Measurements from ENCODE around the gene TRPM8.
A peak's percentile ranks its signal among the peaks of the same experiment; 100 is the strongest.
"Not testable (repeated sequence)": the region's sequence is repeated elsewhere in the genome, so short reads cannot be mapped to it uniquely, and the experiment has no call there.

Gene TRPM8

DNA sequence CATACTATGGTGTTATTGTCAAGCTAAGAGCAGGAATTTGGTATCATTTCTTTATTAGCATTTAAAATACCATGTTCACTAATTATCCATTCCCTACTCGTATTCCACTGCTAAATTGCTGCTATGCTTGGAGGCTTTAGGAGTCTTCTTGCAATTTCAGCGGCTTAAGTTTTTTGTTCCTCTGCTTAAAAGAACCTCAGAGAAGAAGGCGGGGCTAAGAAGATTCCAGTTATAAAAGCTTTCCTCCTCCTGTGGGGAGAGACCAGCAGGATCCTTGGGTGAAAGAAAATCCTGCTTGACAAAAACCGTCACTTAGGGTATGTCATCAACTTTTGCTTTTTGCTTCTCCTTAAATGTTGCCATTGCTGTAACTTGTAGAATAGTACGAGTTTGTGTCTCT lies at the start of gene TRPM8:
TRPM8 (plus strand) TSS at position 258 of the 400 bp plus-strand sequence. CDS start 9,165 bp downstream, outside the sequence.
- Histone ChIP-seq H3K9me3 (ENCODE audit: low read depth, low read length) (no peaks in the 10 kb centered on the region), H3K36me3 (ENCODE audit: insufficient read depth, low read length) (no peaks in the 10 kb centered on the region), H3K4me3 (peak within 1 kb of the TSS; percentile 72), H3K27ac (peak within 1 kb of the TSS; percentile 62), H3K9ac (ENCODE audit: insufficient read length) (peak within 1 kb of the TSS; percentile 61)
- TF ChIP-seq FOXP2 (optimal IDR thresholded peaks at IDR 0.05; ENCODE audit: control extremely low read depth, extremely low read length, insufficient read depth) (no peak), EZH2 (IDR thresholded peaks at IDR 0.05) (no peak), POLR2AphosphoS5 (IDR thresholded peaks at IDR 0.05; ENCODE audit: borderline replicate concordance, low read depth, low read length) (no peak)
- DNase-seq (ENCODE audit: low read depth, low spot score): no peak

DNA sequence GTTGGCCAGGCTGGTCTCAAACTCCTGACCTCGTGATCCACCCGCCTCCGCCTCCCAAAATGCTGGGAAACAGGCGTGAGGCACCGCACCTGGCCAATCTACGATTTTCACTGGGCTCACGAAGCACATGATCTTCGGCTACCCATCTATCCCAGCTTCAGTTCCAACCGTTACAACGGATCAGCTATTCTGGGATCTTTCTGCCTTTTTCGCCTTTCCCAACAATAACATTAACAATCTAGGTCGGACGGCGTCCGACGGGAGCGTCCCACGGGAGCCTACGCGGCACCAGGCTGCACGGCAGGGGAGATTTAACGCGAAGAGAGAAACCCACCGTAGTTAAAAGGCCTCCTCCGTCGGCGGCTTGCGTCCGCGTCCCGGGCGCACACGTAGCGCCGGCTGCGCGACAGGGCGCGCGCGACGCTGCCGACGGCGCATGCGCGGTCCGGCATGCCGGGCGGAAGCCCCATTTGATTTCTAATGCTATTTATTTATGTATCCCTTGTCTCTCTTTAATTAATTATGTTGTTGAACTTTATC lies 49.1 kb upstream of the TRPM8 start, which contains the start of gene MSL3B:
MSL3B (minus strand) TSS at position 394 of the 540 bp plus-strand sequence.
- Histone ChIP-seq H3K9me3 (ENCODE audit: low read depth, low read length) (peaks cover 4% of the 10 kb centered on the region; the same call in 1 of the 2 replicates), H3K36me3 (ENCODE audit: insufficient read depth, low read length) (no peaks in the 10 kb centered on the region), H3K27ac (no peak within 1 kb of the TSS), H3K9ac (ENCODE audit: insufficient read length) (no peak within 1 kb of the TSS), H3K4me3 (no peak within 1 kb of the TSS)
- no peak for DNase-seq (ENCODE audit: low read depth, low spot score)
- TF ChIP-seq FOXP2 (optimal IDR thresholded peaks at IDR 0.05; ENCODE audit: control extremely low read depth, extremely low read length, insufficient read depth) (no peak), EZH2 (IDR thresholded peaks at IDR 0.05) (no peak), POLR2AphosphoS5 (IDR thresholded peaks at IDR 0.05; ENCODE audit: borderline replicate concordance, low read depth, low read length) (no peak)

DNA sequence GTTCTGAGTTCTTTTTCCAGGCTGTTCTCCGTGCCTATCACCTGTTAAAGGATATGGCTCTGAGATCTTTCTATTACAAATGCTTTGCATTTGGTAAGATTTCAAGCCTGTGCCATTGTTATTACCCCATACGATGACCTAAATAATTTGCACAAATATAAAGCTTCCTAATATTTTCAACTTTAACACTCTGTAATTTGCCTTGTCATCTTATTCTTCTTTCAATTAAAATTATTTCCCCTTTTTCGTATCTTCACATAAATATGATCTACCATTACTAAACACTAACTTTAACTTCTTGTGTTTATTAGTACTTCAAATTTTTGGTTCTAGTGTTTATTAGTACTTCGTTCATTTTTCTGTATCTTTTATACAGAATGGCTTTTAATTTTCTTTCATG lies 45.7 kb upstream of the TRPM8 start:
- no peak overlapping the region for H3K4me3 ChIP-seq
- H3K9ac ChIP-seq (ENCODE audit: insufficient read length): no peak overlapping the region
- no peak overlapping the region for H3K27ac ChIP-seq
- TF ChIP-seq EZH2 (IDR thresholded peaks at IDR 0.05): no peak
- TF ChIP-seq FOXP2 (optimal IDR thresholded peaks at IDR 0.05; ENCODE audit: control extremely low read depth, extremely low read length, insufficient read depth): no peak
- no peak for TF ChIP-seq POLR2AphosphoS5 (IDR thresholded peaks at IDR 0.05; ENCODE audit: borderline replicate concordance, low read depth, low read length)
- peaks cover 4% of the 10 kb centered on the region; the same call in 1 of the 2 replicates for H3K9me3 ChIP-seq (ENCODE audit: low read depth, low read length)
- H3K36me3 ChIP-seq (ENCODE audit: insufficient read depth, low read length): no peaks in the 10 kb centered on the region
- no peak for DNase-seq (ENCODE audit: low read depth, low spot score)

DNA sequence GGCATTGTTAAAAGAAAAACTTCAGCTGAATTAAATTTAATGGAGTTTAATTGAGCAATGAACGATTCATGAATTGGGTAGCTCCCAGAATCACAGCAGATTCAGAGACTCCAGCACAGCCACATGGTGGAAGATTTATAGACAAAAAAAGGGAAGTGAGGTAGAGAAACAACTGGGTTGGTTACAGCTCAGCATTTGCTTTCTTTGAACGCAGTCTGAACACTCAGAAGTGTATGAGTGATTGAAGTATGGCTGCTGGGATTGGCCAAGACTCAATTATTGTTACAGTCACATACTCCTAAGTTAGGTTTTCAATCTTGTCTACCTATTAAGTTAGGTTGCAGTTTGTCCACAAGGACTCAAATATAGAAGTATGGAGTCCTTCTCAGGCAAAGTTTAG lies 45.0 kb upstream of the TRPM8 start:
- not testable (repeated sequence) for H3K9me3 ChIP-seq (ENCODE audit: low read depth, low read length); H3K27ac ChIP-seq; DNase-seq (ENCODE audit: low read depth, low spot score); H3K4me3 ChIP-seq; H3K9ac ChIP-seq (ENCODE audit: insufficient read length); H3K36me3 ChIP-seq (ENCODE audit: insufficient read depth, low read length)

DNA sequence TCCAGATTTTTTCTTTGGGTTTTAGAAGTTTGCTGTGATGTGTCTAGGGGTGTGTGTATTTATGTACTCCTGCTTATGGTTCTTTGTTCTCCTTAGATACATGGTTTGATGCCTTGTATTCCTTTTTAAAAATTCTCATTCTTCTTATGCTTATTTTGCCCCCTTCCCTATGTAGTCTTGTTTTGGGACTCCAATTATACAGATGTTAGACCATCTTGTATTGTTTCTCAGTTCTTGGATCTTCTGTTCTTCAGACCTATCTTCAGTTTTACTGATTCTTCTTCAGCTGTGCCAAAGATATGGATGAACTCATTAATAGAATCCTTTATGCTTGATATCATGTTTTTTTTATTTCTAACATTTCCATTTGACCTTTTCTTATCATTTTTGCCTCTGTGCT lies 34.8 kb upstream of the TRPM8 start:
- no peak for DNase-seq (ENCODE audit: low read depth, low spot score)
- H3K9ac ChIP-seq (ENCODE audit: insufficient read length): no peak overlapping the region
- TF ChIP-seq EZH2 (IDR thresholded peaks at IDR 0.05) (no peak), POLR2AphosphoS5 (IDR thresholded peaks at IDR 0.05; ENCODE audit: borderline replicate concordance, low read depth, low read length) (no peak), FOXP2 (optimal IDR thresholded peaks at IDR 0.05; ENCODE audit: control extremely low read depth, extremely low read length, insufficient read depth) (no peak)
- H3K36me3 ChIP-seq (ENCODE audit: insufficient read depth, low read length): no peaks in the 10 kb centered on the region
- no peak overlapping the region for H3K4me3 ChIP-seq
- peaks cover 6% of the 10 kb centered on the region; the same call in 1 of the 2 replicates for H3K9me3 ChIP-seq (ENCODE audit: low read depth, low read length)
- H3K27ac ChIP-seq: no peak overlapping the region

DNA sequence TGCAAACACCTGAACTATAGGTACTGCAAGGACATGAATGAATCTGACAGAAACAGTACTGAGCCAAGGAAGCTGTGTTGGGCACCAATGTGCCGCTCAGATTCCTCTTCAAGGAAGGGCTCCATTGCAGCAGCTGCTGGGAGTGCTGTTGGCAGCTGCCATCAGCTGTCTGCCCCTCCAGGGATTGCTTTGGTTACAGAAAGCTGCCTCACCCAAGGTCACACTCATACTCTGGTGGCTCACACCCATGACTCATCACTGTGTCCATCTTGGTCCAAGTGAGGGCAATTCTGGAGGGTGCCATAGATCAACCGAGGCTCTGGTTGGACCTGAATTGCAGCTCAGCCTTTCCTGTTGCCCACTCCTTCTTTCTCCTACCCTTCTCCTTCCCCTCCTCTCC lies 24.4 kb upstream of the TRPM8 start:
- TF ChIP-seq POLR2AphosphoS5 (IDR thresholded peaks at IDR 0.05; ENCODE audit: borderline replicate concordance, low read depth, low read length) (no peak), FOXP2 (optimal IDR thresholded peaks at IDR 0.05; ENCODE audit: control extremely low read depth, extremely low read length, insufficient read depth) (no peak), EZH2 (IDR thresholded peaks at IDR 0.05) (no peak)
- Histone ChIP-seq H3K9me3 (ENCODE audit: low read depth, low read length) (no peaks in the 10 kb centered on the region), H3K27ac (no peak overlapping the region), H3K4me3 (no peak overlapping the region), H3K36me3 (ENCODE audit: insufficient read depth, low read length) (no peaks in the 10 kb centered on the region), H3K9ac (ENCODE audit: insufficient read length) (no peak overlapping the region)
- no peak for DNase-seq (ENCODE audit: low read depth, low spot score)

DNA sequence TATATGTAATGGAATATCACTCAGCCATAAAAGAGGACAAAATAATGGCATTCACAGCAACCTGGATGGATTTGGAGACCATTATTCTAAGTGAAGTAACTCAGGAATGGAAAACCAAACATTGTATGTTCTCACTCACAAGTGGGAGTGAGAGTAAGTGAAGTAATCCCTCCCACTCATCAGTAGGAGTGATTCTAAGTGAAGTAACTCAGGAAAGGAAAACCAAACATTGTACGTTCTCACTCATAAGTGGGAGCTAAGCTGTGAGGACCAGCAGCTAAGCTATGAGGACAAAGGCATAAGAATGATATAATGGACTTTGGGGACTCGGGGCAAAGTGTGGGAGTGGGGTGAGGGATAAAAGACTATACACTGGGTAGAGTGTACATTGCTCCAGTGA lies 20.9 kb upstream of the TRPM8 start:
- not testable (repeated sequence) for H3K36me3 ChIP-seq (ENCODE audit: insufficient read depth, low read length); H3K9ac ChIP-seq (ENCODE audit: insufficient read length); H3K9me3 ChIP-seq (ENCODE audit: low read depth, low read length); H3K4me3 ChIP-seq; H3K27ac ChIP-seq; DNase-seq (ENCODE audit: low read depth, low spot score)

DNA sequence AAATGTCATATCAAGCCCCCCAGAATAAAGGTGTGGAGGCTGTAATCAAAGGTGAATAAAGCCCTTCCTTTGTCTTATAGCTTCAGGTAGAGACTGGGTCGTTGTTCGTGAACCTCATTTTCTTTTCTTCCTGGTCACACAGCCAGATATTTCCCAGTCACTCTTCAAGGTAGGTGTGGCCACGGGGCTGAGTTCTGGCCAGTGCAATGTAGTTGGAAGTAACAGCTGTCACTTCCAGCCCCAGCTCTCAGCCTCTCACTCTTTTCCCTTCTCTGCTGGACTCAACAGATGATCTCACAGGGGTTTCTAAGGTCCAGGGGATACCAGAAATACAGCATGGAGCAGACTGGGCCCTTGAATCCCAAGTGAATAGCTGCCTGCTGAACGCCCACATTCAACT lies 15.8 kb upstream of the TRPM8 start:
- Histone ChIP-seq H3K36me3 (ENCODE audit: insufficient read depth, low read length) (no peaks in the 10 kb centered on the region), H3K9me3 (ENCODE audit: low read depth, low read length) (no peaks in the 10 kb centered on the region), H3K4me3 (no peak overlapping the region), H3K27ac (no peak overlapping the region), H3K9ac (ENCODE audit: insufficient read length) (no peak overlapping the region)
- TF ChIP-seq POLR2AphosphoS5 (IDR thresholded peaks at IDR 0.05; ENCODE audit: borderline replicate concordance, low read depth, low read length) (no peak), FOXP2 (optimal IDR thresholded peaks at IDR 0.05; ENCODE audit: control extremely low read depth, extremely low read length, insufficient read depth) (no peak), EZH2 (IDR thresholded peaks at IDR 0.05) (no peak)
- DNase-seq (ENCODE audit: low read depth, low spot score): no peak

DNA sequence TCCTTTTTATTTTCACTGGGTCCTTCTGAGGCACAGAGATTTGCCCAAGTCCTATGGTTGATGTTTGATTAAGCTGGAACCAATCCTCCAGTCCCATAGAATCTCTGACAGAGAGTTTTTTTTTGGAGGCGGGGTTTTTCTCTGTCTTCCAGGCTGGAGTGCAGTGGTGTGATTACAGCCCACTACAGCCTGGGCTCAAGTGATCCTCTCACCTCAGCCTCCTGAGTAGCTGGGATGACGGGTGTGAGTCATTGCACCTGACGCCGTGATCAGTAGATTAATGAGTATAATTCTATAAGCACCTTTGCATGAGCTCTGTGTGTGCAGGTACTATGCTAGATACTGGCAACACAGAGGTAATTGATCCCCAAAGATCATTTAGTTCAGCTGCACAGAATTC lies 15.3 kb upstream of the TRPM8 start:
- Histone ChIP-seq H3K9me3 (ENCODE audit: low read depth, low read length) (no peaks in the 10 kb centered on the region), H3K27ac (no peak overlapping the region), H3K4me3 (no peak overlapping the region), H3K9ac (ENCODE audit: insufficient read length) (no peak overlapping the region), H3K36me3 (ENCODE audit: insufficient read depth, low read length) (no peaks in the 10 kb centered on the region)
- no peak for DNase-seq (ENCODE audit: low read depth, low spot score)
- no peak for TF ChIP-seq EZH2 (IDR thresholded peaks at IDR 0.05)
- TF ChIP-seq POLR2AphosphoS5 (IDR thresholded peaks at IDR 0.05; ENCODE audit: borderline replicate concordance, low read depth, low read length): no peak
- no peak for TF ChIP-seq FOXP2 (optimal IDR thresholded peaks at IDR 0.05; ENCODE audit: control extremely low read depth, extremely low read length, insufficient read depth)
